Measurements from ENCODE around the gene BCAT1.

Gene BCAT1

GRCh38 chr12:24797901-24798300, 151.0 kb downstream of the BCAT1 start:
- no peak for DNase-seq

GRCh38 chr12:24796876-24797275, 152.0 kb downstream of the BCAT1 start:
- no peak for DNase-seq

- DNase-seq: no peak
These were observed 153.1 kb downstream of the BCAT1 start for GRCh38 chr12:24795699-24796347.

GRCh38 chr12:24791622-24792021, 157.3 kb downstream of the BCAT1 start:
- DNase-seq: no peak

GRCh38 chr12:24788886-24789285, 160.0 kb downstream of the BCAT1 start:
- no peak for DNase-seq

GRCh38 chr12:24780697-24781368, 168.1 kb downstream of the BCAT1 start:
- no peak for DNase-seq

GRCh38 chr12:24778486-24779304, 170.2 kb downstream of the BCAT1 start:
- no peak for DNase-seq

- no peak for DNase-seq
These were observed 171.5 kb downstream of the BCAT1 start for GRCh38 chr12:24777359-24777758.

GRCh38 chr12:24776861-24777260, 172.0 kb downstream of the BCAT1 start:
- DNase-seq: no peak

GRCh38 chr12:24775073-24775472, 173.8 kb downstream of the BCAT1 start:
- DNase-seq: no peak

- no peak for DNase-seq
These were observed 174.9 kb downstream of the BCAT1 start for GRCh38 chr12:24773996-24774395.

GRCh38 chr12:24772813-24773212, 176.1 kb downstream of the BCAT1 start:
- DNase-seq: no peak

- no peak for DNase-seq
These were observed 178.1 kb downstream of the BCAT1 start for GRCh38 chr12:24770821-24771220.

- no peak for DNase-seq
These were observed 178.6 kb downstream of the BCAT1 start for GRCh38 chr12:24770334-24770733.

- no peak for DNase-seq
These were observed 179.2 kb downstream of the BCAT1 start for GRCh38 chr12:24769682-24770081.

- no peak for DNase-seq
These were observed 180.5 kb downstream of the BCAT1 start for GRCh38 chr12:24768415-24768814.

GRCh38 chr12:24767016-24767415, 181.9 kb downstream of the BCAT1 start:
- no peak for DNase-seq

- no peak for DNase-seq
These were observed 184.2 kb downstream of the BCAT1 start for GRCh38 chr12:24764712-24765111.

- no peak for DNase-seq
These were observed 188.1 kb downstream of the BCAT1 start for GRCh38 chr12:24760606-24761378.

- no peak for DNase-seq
These were observed 188.7 kb downstream of the BCAT1 start for GRCh38 chr12:24760162-24760561.
